Measurements from ENCODE around the gene SPAG9.
"Not testable (repeated sequence)": the region's sequence is repeated elsewhere in the genome, so short reads cannot be mapped to it uniquely, and the experiment has no call there.

SPAG9 gene

DNA sequence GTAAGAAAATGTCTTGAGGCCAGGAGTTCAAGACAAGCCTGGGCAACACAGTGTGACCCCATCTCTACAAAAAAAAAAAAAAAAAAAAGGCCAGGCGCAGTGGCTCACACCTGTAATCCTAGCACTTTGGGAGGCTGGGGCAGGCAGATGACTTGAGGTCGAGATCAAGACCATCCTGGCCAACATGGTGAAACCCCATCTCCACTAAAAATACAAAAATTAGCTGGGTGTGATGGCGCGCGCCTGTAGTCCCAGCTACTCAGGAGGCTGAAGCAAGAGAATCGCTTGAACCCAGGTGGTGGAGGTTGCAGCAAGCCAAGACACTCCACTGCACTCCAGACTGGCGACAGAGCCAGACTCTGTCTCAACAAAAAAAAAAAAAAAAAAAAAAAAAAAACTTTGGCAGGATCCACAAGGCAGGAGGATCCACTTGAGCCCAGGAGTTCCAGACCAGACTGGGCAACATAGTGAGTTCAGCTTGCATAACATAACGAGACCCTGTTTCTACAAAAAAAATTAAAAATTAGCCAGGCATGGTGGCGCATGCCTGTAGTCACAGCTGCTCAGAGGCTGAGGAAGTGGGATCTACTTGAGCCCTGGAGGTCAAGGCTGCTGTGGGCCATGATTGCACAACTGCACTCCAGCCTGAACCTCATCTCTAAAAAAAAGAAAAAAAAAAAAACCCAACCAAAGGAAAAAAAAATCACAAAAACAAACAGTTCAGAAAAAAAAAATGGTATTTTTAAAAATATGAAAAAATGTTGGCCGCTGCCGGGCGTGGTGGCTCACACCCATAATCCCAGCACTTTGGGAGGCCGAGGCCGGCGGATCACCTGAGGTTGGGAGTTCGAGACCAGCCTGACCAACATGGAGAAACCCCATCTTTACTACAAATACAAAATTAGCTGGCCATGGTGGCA is 8.1 kb downstream of the SPAG9 start:
- DNase-seq (ENCODE audit: low spot score); H3K27me3 ChIP-seq (ENCODE audit: control insufficient read depth in 3 of 3, insufficient read depth in 3 of 3, low read depth in 1 of 3, low read length in 3 of 3); H3K9me3 ChIP-seq (replicated peaks in 1 of 2; ENCODE audit: control insufficient read depth in 2 of 2, insufficient read depth in 1 of 2, low read depth in 1 of 2, low read length in 2 of 2); H3K79me1 ChIP-seq (ENCODE audit: low read depth, low read length); H3K9ac ChIP-seq (ENCODE audit: low read depth, low read length, poor library complexity); H3K27ac ChIP-seq (replicated peaks; ENCODE audit: low read length); H2AK5ac ChIP-seq (ENCODE audit: low read depth, low read length); H3K4me3 ChIP-seq (ENCODE audit: low read length in 2 of 2); H2BK5ac ChIP-seq (ENCODE audit: low read length); H3K14ac ChIP-seq (ENCODE audit: low read length); H3K18ac ChIP-seq (ENCODE audit: low read length); H4K91ac ChIP-seq (ENCODE audit: low read depth, low read length, poor library complexity); H2AFZ ChIP-seq (ENCODE audit: low read length); H3K4me2 ChIP-seq (ENCODE audit: insufficient read depth, low read length, poor library complexity, severe bottlenecking); H3K36me3 ChIP-seq (replicated peaks in 1 of 2; ENCODE audit: control insufficient read depth in 2 of 2, insufficient read depth in 2 of 2, low read length in 2 of 2); H2BK15ac ChIP-seq (ENCODE audit: low read length); H4K8ac ChIP-seq (ENCODE audit: low read depth, low read length); H3K4me1 ChIP-seq (ENCODE audit: control insufficient read depth in 2 of 2, insufficient read depth in 1 of 2, low read depth in 1 of 2, low read length in 2 of 2); H3K23ac ChIP-seq (ENCODE audit: low read depth, low read length, poor library complexity); H3K4ac ChIP-seq (ENCODE audit: low read length); H2BK12ac ChIP-seq (ENCODE audit: low read length); H2BK120ac ChIP-seq (ENCODE audit: low read depth, low read length): not testable (repeated sequence)
- no CpG with 5 or more reads among the region's 16 CpGs for WGBS, 2 donors (ENCODE audit: extremely low coverage in 2 of 2, insufficient read length in 2 of 2, insufficient replicate concordance in 1 of 2)

DNA sequence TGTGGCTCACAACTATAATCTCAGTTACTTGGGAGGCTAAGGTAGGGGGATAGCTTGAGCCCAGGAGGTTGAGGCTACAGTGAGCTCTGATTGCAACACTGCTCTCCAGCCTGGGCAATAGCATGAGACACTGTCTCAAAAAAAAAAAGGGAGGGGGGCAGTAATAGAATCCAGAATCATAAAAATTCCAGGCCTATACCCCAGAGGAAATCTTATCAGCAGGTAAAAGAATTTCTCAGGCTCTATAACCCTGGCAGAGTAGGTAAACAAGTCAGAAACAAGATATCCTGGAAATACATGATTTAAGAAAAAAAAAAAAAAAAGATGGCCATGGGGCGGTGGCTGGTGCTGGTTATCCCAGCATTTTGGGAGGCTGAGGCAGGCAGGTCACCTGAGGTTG is 12.9 kb downstream of the SPAG9 start:
- Histone ChIP-seq H2AK5ac (ENCODE audit: low read depth, low read length) (no peak overlapping the region), H2BK5ac (ENCODE audit: low read length) (no peak overlapping the region), H3K79me1 (ENCODE audit: low read depth, low read length) (peaks cover 3% of the 10 kb centered on the region), H3K18ac (ENCODE audit: low read length) (no peak overlapping the region), H3K14ac (ENCODE audit: low read length) (no peak overlapping the region), H3K4me2 (ENCODE audit: insufficient read depth, low read length, poor library complexity, severe bottlenecking) (no peak overlapping the region), H3K4me3 (ENCODE audit: low read length in 2 of 2) (no peak overlapping the region), H3K23ac (ENCODE audit: low read depth, low read length, poor library complexity) (no peak overlapping the region), H3K9me3 (replicated peaks in 1 of 2; ENCODE audit: control insufficient read depth in 2 of 2, insufficient read depth in 1 of 2, low read depth in 1 of 2, low read length in 2 of 2) (no peaks in the 10 kb centered on the region), H3K9ac (ENCODE audit: low read depth, low read length, poor library complexity) (no peak overlapping the region), H3K4me1 (ENCODE audit: control insufficient read depth in 2 of 2, insufficient read depth in 1 of 2, low read depth in 1 of 2, low read length in 2 of 2) (no peaks in the 10 kb centered on the region), H3K27me3 (ENCODE audit: control insufficient read depth in 3 of 3, insufficient read depth in 3 of 3, low read depth in 1 of 3, low read length in 3 of 3) (no peaks in the 10 kb centered on the region), H3K36me3 (replicated peaks in 1 of 2; ENCODE audit: control insufficient read depth in 2 of 2, insufficient read depth in 2 of 2, low read length in 2 of 2) (peaks cover 0 to 2% of the 10 kb centered on the region in 2 donors), H4K91ac (ENCODE audit: low read depth, low read length, poor library complexity) (no peak overlapping the region), H2BK120ac (ENCODE audit: low read depth, low read length) (no peak overlapping the region), H3K27ac (replicated peaks; ENCODE audit: low read length) (no peak overlapping the region), H2AFZ (ENCODE audit: low read length) (no peak overlapping the region), H2BK15ac (ENCODE audit: low read length) (no peak overlapping the region), H3K4ac (ENCODE audit: low read length) (no peak overlapping the region), H2BK12ac (ENCODE audit: low read length) (no peak overlapping the region), H4K8ac (ENCODE audit: low read depth, low read length) (no peak overlapping the region)
- WGBS, 2 donors (ENCODE audit: extremely low coverage in 2 of 2, insufficient read length in 2 of 2, insufficient replicate concordance in 1 of 2) = no CpG with 5 or more reads among the region's 1 CpG
- DNase-seq (ENCODE audit: low spot score) = no peak

DNA sequence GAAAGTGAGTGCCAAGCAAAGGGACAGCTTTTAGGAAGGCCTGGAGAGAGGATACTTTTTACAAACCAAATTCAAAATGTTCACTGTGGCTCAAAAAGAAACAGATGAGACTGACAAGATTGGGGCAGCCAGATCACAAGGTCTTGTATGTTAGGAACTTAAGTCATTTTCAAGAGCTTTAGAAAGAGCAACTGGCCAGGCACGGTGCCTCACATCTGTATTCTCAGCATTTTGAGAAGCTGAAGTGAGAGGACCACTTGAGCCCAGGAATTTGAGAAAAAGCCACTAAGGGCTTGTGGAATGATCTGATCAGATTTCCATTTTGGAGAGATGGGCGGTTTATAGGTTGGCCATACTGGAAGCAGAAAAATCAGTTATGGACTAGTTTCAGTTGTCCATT is 17.2 kb downstream of the SPAG9 start:
- no peak overlapping the region for H3K27ac ChIP-seq (replicated peaks; ENCODE audit: low read length)
- no peaks in the 10 kb centered on the region for H3K9me3 ChIP-seq (replicated peaks in 1 of 2; ENCODE audit: control insufficient read depth in 2 of 2, insufficient read depth in 1 of 2, low read depth in 1 of 2, low read length in 2 of 2)
- H3K79me1 ChIP-seq (ENCODE audit: low read depth, low read length) = peaks cover 3% of the 10 kb centered on the region
- no peak overlapping the region for H2AFZ ChIP-seq (ENCODE audit: low read length)
- H3K4me2 ChIP-seq (ENCODE audit: insufficient read depth, low read length, poor library complexity, severe bottlenecking) = no peak overlapping the region
- no peak overlapping the region for H2BK120ac ChIP-seq (ENCODE audit: low read depth, low read length)
- no peak overlapping the region for H2BK15ac ChIP-seq (ENCODE audit: low read length)
- H3K14ac ChIP-seq (ENCODE audit: low read length) = no peak overlapping the region
- H3K4ac ChIP-seq (ENCODE audit: low read length) = no peak overlapping the region
- no peak for DNase-seq (ENCODE audit: low spot score)
- no peak overlapping the region for H4K91ac ChIP-seq (ENCODE audit: low read depth, low read length, poor library complexity)
- no peak overlapping the region for H2BK12ac ChIP-seq (ENCODE audit: low read length)
- no peak overlapping the region for H3K18ac ChIP-seq (ENCODE audit: low read length)
- no peaks in the 10 kb centered on the region for H3K27me3 ChIP-seq (ENCODE audit: control insufficient read depth in 3 of 3, insufficient read depth in 3 of 3, low read depth in 1 of 3, low read length in 3 of 3)
- no peak overlapping the region for H3K23ac ChIP-seq (ENCODE audit: low read depth, low read length, poor library complexity)
- H3K4me3 ChIP-seq (ENCODE audit: low read length in 2 of 2) = no peak overlapping the region
- H3K9ac ChIP-seq (ENCODE audit: low read depth, low read length, poor library complexity) = no peak overlapping the region
- no peak overlapping the region for H2BK5ac ChIP-seq (ENCODE audit: low read length)
- no peak overlapping the region for H4K8ac ChIP-seq (ENCODE audit: low read depth, low read length)
- H3K4me1 ChIP-seq (ENCODE audit: control insufficient read depth in 2 of 2, insufficient read depth in 1 of 2, low read depth in 1 of 2, low read length in 2 of 2) = no peaks in the 10 kb centered on the region
- no peak overlapping the region for H2AK5ac ChIP-seq (ENCODE audit: low read depth, low read length)
- WGBS, 2 donors (ENCODE audit: extremely low coverage in 2 of 2, insufficient read length in 2 of 2, insufficient replicate concordance in 1 of 2) = no CpG with 5 or more reads among the region's 2 CpGs
- no peaks in the 10 kb centered on the region for H3K36me3 ChIP-seq (replicated peaks in 1 of 2; ENCODE audit: control insufficient read depth in 2 of 2, insufficient read depth in 2 of 2, low read length in 2 of 2)

DNA sequence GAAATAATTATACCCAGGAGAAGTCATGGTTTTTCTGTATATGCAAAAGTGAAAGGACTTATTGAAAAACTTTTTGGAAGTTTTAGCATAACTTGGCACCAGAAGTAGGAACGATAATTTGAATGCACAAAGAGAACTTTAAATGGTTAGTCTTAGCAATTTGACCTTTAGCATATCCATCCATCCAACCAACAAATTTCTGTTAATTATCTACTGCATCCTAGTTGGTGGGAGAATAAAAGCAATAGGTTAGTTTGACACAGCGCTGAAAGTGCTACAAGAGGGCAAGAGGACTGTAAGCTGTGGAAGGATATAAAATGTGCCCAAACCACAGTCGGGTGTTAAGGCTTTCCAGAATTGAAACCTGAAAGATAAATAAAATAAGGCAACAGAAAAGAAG is 17.6 kb downstream of the SPAG9 start:
- H2BK12ac ChIP-seq (ENCODE audit: low read length) = no peak overlapping the region
- H3K4me1 ChIP-seq (ENCODE audit: control insufficient read depth in 2 of 2, insufficient read depth in 1 of 2, low read depth in 1 of 2, low read length in 2 of 2) = no peaks in the 10 kb centered on the region
- H3K4me2 ChIP-seq (ENCODE audit: insufficient read depth, low read length, poor library complexity, severe bottlenecking) = no peak overlapping the region
- H2BK15ac ChIP-seq (ENCODE audit: low read length) = no peak overlapping the region
- H3K18ac ChIP-seq (ENCODE audit: low read length) = no peak overlapping the region
- no peak overlapping the region for H3K14ac ChIP-seq (ENCODE audit: low read length)
- H3K9me3 ChIP-seq (replicated peaks in 1 of 2; ENCODE audit: control insufficient read depth in 2 of 2, insufficient read depth in 1 of 2, low read depth in 1 of 2, low read length in 2 of 2) = no peaks in the 10 kb centered on the region
- H2AFZ ChIP-seq (ENCODE audit: low read length) = no peak overlapping the region
- H3K9ac ChIP-seq (ENCODE audit: low read depth, low read length, poor library complexity) = no peak overlapping the region
- no CpG with 5 or more reads among the region's 3 CpGs for WGBS, 2 donors (ENCODE audit: extremely low coverage in 2 of 2, insufficient read length in 2 of 2, insufficient replicate concordance in 1 of 2)
- no peaks in the 10 kb centered on the region for H3K27me3 ChIP-seq (ENCODE audit: control insufficient read depth in 3 of 3, insufficient read depth in 3 of 3, low read depth in 1 of 3, low read length in 3 of 3)
- H3K4ac ChIP-seq (ENCODE audit: low read length) = no peak overlapping the region
- no peak overlapping the region for H3K27ac ChIP-seq (replicated peaks; ENCODE audit: low read length)
- H3K23ac ChIP-seq (ENCODE audit: low read depth, low read length, poor library complexity) = no peak overlapping the region
- H4K91ac ChIP-seq (ENCODE audit: low read depth, low read length, poor library complexity) = no peak overlapping the region
- H2BK5ac ChIP-seq (ENCODE audit: low read length) = no peak overlapping the region
- no peaks in the 10 kb centered on the region for H3K36me3 ChIP-seq (replicated peaks in 1 of 2; ENCODE audit: control insufficient read depth in 2 of 2, insufficient read depth in 2 of 2, low read length in 2 of 2)
- peaks cover 3% of the 10 kb centered on the region for H3K79me1 ChIP-seq (ENCODE audit: low read depth, low read length)
- no peak overlapping the region for H4K8ac ChIP-seq (ENCODE audit: low read depth, low read length)
- DNase-seq (ENCODE audit: low spot score) = no peak
- no peak overlapping the region for H3K4me3 ChIP-seq (ENCODE audit: low read length in 2 of 2)
- H2AK5ac ChIP-seq (ENCODE audit: low read depth, low read length) = no peak overlapping the region
- H2BK120ac ChIP-seq (ENCODE audit: low read depth, low read length) = no peak overlapping the region
